Esophagus mucosa (tissue), 1 donor: ENCODE results near the gene MAL. TPM values are rescaled to one million over a fixed set of nuclear protein-coding genes. Genes with fewer than 3 reads are reported as not detected.

Experiments
- total RNA-seq: library from RNA; stranded (reverse); gene quantifications from one replicate; pipeline ENCODE4 v1.2.4, GENCODE V29; 2023
- donor health status: DM: yes; HTN: yes; CAD: no.

The MAL gene
- total RNA-seq, 1 donor from 2014 or later: 382 TPM

Other genes starting within 250 kb of the MAL start
- gene TEKT4, start 154.3 kb upstream of the MAL start, total RNA-seq: not detected
- 39.5 TPM for gene MRPS5, start 96.1 kb downstream of the MAL start, total RNA-seq
- gene ZNF514, start 134.1 kb downstream of the MAL start, total RNA-seq: 7.4 TPM
- 1.6 TPM for gene ZNF2, start 140.1 kb downstream of the MAL start, total RNA-seq
- gene ZNF892, start 181.8 kb downstream of the MAL start, total RNA-seq: 1.3 TPM
- 100 TPM for gene PROM2, start 248.7 kb downstream of the MAL start, total RNA-seq